ENCODE data around the gene YWHAG.
"Not testable (repeated sequence)": the region's sequence is repeated elsewhere in the genome, so short reads cannot be mapped to it uniquely, and the experiment has no call there.

YWHAG gene

GRCh38 chr7:76325092-76325491, 33.7 kb downstream of the YWHAG start:
- no peak for DNase-seq (ENCODE audit: low read depth)
- no peak for TF ChIP-seq CTCF (IDR thresholded peaks at IDR 0.05; ENCODE audit: low read length, missing control alignments)
- no peak overlapping the region for H3K4me3 ChIP-seq (replicated peaks; ENCODE audit: low read depth, low read length)

GRCh38 chr7:76318488-76319353, 40.1 kb downstream of the YWHAG start:
- H3K4me3 ChIP-seq (replicated peaks; ENCODE audit: low read depth, low read length), result peak overlapping the region; percentile 83
- DNase-seq (ENCODE audit: low read depth), result peak; percentile 87
- TF ChIP-seq CTCF (IDR thresholded peaks at IDR 0.05; ENCODE audit: low read length, missing control alignments), result peak; percentile 34

GRCh38 chr7:76317782-76318487, 40.9 kb downstream of the YWHAG start:
- DNase-seq (ENCODE audit: low read depth), result peak; percentile 96
- TF ChIP-seq CTCF (IDR thresholded peaks at IDR 0.05; ENCODE audit: low read length, missing control alignments), result no peak
- peak overlapping the region; percentile 83 for H3K4me3 ChIP-seq (replicated peaks; ENCODE audit: low read depth, low read length)

GRCh38 chr7:76316984-76317781, 41.6 kb downstream of the YWHAG start:
- H3K4me3 ChIP-seq (replicated peaks; ENCODE audit: low read depth, low read length), result peak overlapping the region; percentile 83
- TF ChIP-seq CTCF (IDR thresholded peaks at IDR 0.05; ENCODE audit: low read length, missing control alignments), result no peak
- DNase-seq (ENCODE audit: low read depth), result no peak

GRCh38 chr7:76315364-76315763, 43.4 kb downstream of the YWHAG start:
- H3K4me3 ChIP-seq (replicated peaks; ENCODE audit: low read depth, low read length), result no peak overlapping the region
- TF ChIP-seq CTCF (IDR thresholded peaks at IDR 0.05; ENCODE audit: low read length, missing control alignments), result no peak
- no peak for DNase-seq (ENCODE audit: low read depth)

- not testable (repeated sequence) for DNase-seq (ENCODE audit: low read depth); H3K4me3 ChIP-seq (replicated peaks; ENCODE audit: low read depth, low read length)
Measured at GRCh38 chr7:76314740-76315139, 44.1 kb downstream of the YWHAG start.
